ENCODE results near the gene DLG2. TPM values are rescaled to one million over a fixed set of nuclear protein-coding genes. Genes with fewer than 3 reads are reported as not detected.

The DLG2 gene
- total and polyA plus RNA-seq, 2 donors (not counting 3 experiments of a cell fraction or from before 2014, with no cell fraction given) = 0.15 to 1.1 TPM

GRCh38 chr11:83941050-83941449, 1686.1 kb downstream of the DLG2 start:
- ChIA-PET CTCF (no interaction called here), POLR2A (no interaction called here)
- no peaks in the 10 kb centered on the region for H3K27me3 ChIP-seq (ENCODE audit: control insufficient read depth in 2 of 2, insufficient read depth in 2 of 2, low read length in 2 of 2)
- intact Hi-C loops (cut with micrococcal nuclease) (no loop called here), dilution Hi-C loops (cut with MboI; ENCODE audit: extremely low pct_ligation_motif_present, low sequenced_read_pairs) (no loop called here)
- no peak overlapping the region for H3K27ac ChIP-seq (ENCODE audit: insufficient read depth, low read depth, low read length)
- H4K20me1 ChIP-seq (replicated peaks; ENCODE audit: control insufficient read depth, extremely low read depth, insufficient read depth, low read length) = no peaks in the 10 kb centered on the region
- H3K9ac ChIP-seq (replicated peaks; ENCODE audit: extremely low read depth, insufficient read depth, low read length) = no peak overlapping the region
- no peaks in the 10 kb centered on the region for H3K9me1 ChIP-seq (replicated peaks; ENCODE audit: control insufficient read depth, extremely low read depth, insufficient read depth, low read length)
- no peak overlapping the region for H2AFZ ChIP-seq (ENCODE audit: low read depth, low read length)
- FAIRE-seq = no peak
- no peak for TF ChIP-seq JUN (IDR thresholded peaks at IDR 0.05; ENCODE audit: borderline replicate concordance, insufficient read depth, insufficient read length, low read depth)
- no peak for TF ChIP-seq FOS (IDR thresholded peaks at IDR 0.05; ENCODE audit: borderline replicate concordance, insufficient read depth, low read length)
- TF ChIP-seq EZH2 (IDR thresholded peaks at IDR 0.05; ENCODE audit: borderline replicate concordance, low read depth, low read length, severe bottlenecking) = no peak
- no peak for TF ChIP-seq MYC (IDR thresholded peaks at IDR 0.05; ENCODE audit: low read depth, low read length)
- DNase-seq (ENCODE audit: low read depth, low spot score) = no peak
- H3K4me2 ChIP-seq (ENCODE audit: insufficient read depth, low read length) = no peak overlapping the region
- no peaks in the 10 kb centered on the region for H3K4me1 ChIP-seq (ENCODE audit: control insufficient read depth, extremely low read depth, insufficient read depth, low read length)
- no peaks in the 10 kb centered on the region for H3K9me3 ChIP-seq (replicated peaks; ENCODE audit: control insufficient read depth, insufficient read depth, low read length)
- no peak overlapping the region for H3K4me3 ChIP-seq (replicated peaks in 1 of 3; ENCODE audit: insufficient read depth in 1 of 3, low read depth in 1 of 3, low read length in 3 of 3)
- H3K79me2 ChIP-seq (ENCODE audit: control insufficient read depth, insufficient read depth, low read length) = no peaks in the 10 kb centered on the region
- BruUV-seq (replicated peaks) = no TSS peak
- H3K36me3 ChIP-seq (ENCODE audit: control insufficient read depth in 2 of 2, extremely low read depth in 1 of 2, insufficient read depth in 2 of 2, low read length in 2 of 2) = no peaks in the 10 kb centered on the region

- no peak for FAIRE-seq
- CTCF ChIA-PET = no interaction called here
- BruUV-seq (replicated peaks) = no TSS peak
Measured at GRCh38 chr11:83938148-83938547, 1689.0 kb downstream of the DLG2 start.

More at GRCh38 chr11:83938148-83938547, 1689.0 kb downstream of the DLG2 start:
- Histone ChIP-seq H3K79me2 (ENCODE audit: control insufficient read depth, insufficient read depth, low read length) (no peaks in the 10 kb centered on the region), H2AFZ (ENCODE audit: low read depth, low read length) (no peak overlapping the region), H4K20me1 (replicated peaks; ENCODE audit: control insufficient read depth, extremely low read depth, insufficient read depth, low read length) (no peaks in the 10 kb centered on the region), H3K36me3 (ENCODE audit: control insufficient read depth in 2 of 2, extremely low read depth in 1 of 2, insufficient read depth in 2 of 2, low read length in 2 of 2) (no peaks in the 10 kb centered on the region), H3K27me3 (ENCODE audit: control insufficient read depth in 2 of 2, insufficient read depth in 2 of 2, low read length in 2 of 2) (no peaks in the 10 kb centered on the region), H3K27ac (ENCODE audit: insufficient read depth, low read depth, low read length) (no peak overlapping the region), H3K9ac (replicated peaks; ENCODE audit: extremely low read depth, insufficient read depth, low read length) (no peak overlapping the region), H3K4me2 (ENCODE audit: insufficient read depth, low read length) (no peak overlapping the region), H3K4me1 (ENCODE audit: control insufficient read depth, extremely low read depth, insufficient read depth, low read length) (no peaks in the 10 kb centered on the region), H3K9me1 (replicated peaks; ENCODE audit: control insufficient read depth, extremely low read depth, insufficient read depth, low read length) (no peaks in the 10 kb centered on the region), H3K9me3 (replicated peaks; ENCODE audit: control insufficient read depth, insufficient read depth, low read length) (no peaks in the 10 kb centered on the region), H3K4me3 (replicated peaks in 1 of 3; ENCODE audit: insufficient read depth in 1 of 3, low read depth in 1 of 3, low read length in 3 of 3) (no peak overlapping the region)
- POLR2A ChIA-PET = no interaction called here
- DNase-seq (ENCODE audit: low read depth, low spot score) = no peak
- dilution Hi-C loops (cut with MboI; ENCODE audit: extremely low pct_ligation_motif_present, low sequenced_read_pairs) (no loop called here), intact Hi-C loops (cut with micrococcal nuclease) (no loop called here)
- no peak for TF ChIP-seq MYC (IDR thresholded peaks at IDR 0.05; ENCODE audit: low read depth, low read length)
- no peak for TF ChIP-seq POLR2AphosphoS5 (IDR thresholded peaks at IDR 0.05; ENCODE audit: insufficient read depth, low read depth, low read length)
- TF ChIP-seq CTCF (IDR thresholded peaks at IDR 0.05; ENCODE audit: extremely low read depth in 1 of 2, insufficient read depth in 1 of 2, low read depth in 1 of 2, low read length in 2 of 2) = no peak
- no peak for TF ChIP-seq GATA2 (IDR thresholded peaks at IDR 0.05; ENCODE audit: insufficient read depth, insufficient read length, low read depth, low read length)
- no peak for TF ChIP-seq EZH2 (IDR thresholded peaks at IDR 0.05; ENCODE audit: borderline replicate concordance, low read depth, low read length, severe bottlenecking)
- no peak for TF ChIP-seq POLR2A (IDR thresholded peaks at IDR 0.05; ENCODE audit: low read depth, low read length)
- no peak for TF ChIP-seq FOS (IDR thresholded peaks at IDR 0.05; ENCODE audit: borderline replicate concordance, insufficient read depth, low read length)
- TF ChIP-seq MAX (IDR thresholded peaks at IDR 0.05; ENCODE audit: insufficient read depth, insufficient read length) = no peak
- TF ChIP-seq JUN (IDR thresholded peaks at IDR 0.05; ENCODE audit: borderline replicate concordance, insufficient read depth, insufficient read length, low read depth) = no peak
